GM21390 (cell line): ENCODE results near the gene PIGX.

Experiments used
- ATAC-seq: cut with Tn5 transposase; IDR thresholded peaks from one replicate; pipeline ENCODE4 v1.9.1; 2021; ENCODE audit not compliant: unreplicated experiment

PIGX gene

GRCh38 chr3:196754091-196754981, 42.2 kb downstream of the PIGX start:
- ATAC-seq = no peak

DNA sequence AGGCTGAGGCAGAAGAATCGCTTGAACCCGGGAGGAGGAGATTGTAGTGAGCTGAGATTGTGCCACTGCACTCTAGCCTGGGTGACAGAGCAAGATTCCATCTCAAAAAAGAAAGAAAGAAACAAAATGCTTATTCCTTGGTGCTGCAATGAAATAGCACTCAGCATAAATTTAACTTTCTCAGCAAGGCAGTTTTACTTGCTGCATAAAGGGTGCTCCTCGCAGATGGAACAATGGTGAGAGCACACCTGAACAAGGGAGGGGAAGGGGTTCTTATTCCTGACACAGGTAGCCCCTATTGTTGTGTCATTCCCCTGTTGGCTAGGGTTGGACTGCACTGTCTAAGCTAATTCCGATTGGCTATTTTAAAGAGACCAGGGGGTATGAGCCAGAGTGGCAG, 44.6 kb downstream of the PIGX start:
- no peak for ATAC-seq

- ATAC-seq = no peak
Observed at GRCh38 chr3:196757876-196758739, 45.9 kb downstream of the PIGX start.

GRCh38 chr3:196763179-196763578, 51.0 kb downstream of the PIGX start:
- ATAC-seq = no peak

DNA sequence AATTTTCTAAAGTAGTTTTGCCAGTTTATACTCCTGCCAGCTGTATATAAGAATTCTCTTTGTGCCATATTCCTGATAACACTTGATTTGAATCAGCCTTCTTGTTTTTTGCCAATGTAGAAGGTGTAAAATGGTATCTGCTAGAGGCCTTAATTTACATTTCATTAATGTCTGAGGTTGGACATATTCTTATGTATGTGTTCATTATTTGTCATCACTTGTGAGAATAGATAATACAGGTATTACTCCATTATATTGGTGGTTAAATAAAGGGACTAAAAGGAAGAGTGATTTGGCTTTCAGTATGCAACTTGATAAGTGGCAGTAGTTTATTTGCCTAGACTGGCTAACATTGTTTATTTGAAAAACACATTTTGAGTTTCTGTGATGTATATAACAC, 53.3 kb downstream of the PIGX start:
- ATAC-seq = no peak

GRCh38 chr3:196771067-196771466, 58.9 kb downstream of the PIGX start:
- ATAC-seq = no peak

GRCh38 chr3:196772102-196772501, 59.9 kb downstream of the PIGX start:
- no peak for ATAC-seq

DNA sequence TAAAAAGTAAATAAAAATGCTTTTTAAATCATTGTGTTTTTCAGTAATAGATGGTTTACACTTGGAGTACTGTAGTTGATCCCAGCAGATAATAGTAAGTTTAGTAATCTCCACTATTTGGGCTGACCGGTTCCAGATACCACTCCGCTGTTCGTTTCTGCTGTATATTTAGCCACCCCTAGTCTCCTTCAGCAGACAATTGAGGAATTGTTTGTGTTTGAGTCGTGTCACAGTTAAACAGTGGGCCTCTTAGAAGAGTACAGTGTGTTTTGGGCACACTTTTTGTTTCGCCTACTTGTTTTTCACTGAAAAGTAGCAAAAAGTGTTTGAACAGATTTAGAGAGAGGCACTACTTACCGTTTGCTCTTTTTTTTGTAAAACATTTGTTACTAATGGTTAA, 60.7 kb downstream of the PIGX start:
- no peak for ATAC-seq

DNA sequence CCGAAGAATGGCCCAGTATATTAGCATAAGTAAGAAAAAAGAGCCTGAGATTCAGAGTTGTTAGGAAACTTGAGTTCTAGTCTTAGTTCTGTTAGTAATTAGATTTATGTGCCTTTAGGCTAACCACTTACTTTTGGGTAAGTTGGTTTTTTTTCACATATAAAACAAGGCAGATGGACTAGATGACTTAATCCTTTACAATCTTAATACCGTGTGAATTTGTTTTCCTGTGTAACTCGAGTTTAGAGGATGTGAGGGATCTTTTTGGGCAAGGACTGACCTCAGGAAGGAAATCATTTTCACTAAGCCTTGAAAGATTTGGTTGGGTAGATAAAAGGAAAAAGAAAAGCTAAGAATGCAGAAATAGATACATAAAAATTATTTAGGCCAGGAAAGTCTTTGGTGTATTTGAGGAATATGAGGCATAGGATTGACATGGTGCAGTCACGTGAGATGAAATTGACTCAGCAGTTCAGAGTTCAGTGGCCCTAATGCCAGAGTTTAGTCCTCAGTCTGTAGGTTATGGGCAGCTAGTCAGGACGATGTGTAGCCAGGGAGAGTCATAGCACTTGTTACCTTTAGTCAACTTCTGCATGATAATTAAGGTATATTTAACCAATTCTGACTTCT, 62.1 kb downstream of the PIGX start:
- ATAC-seq = no peak

DNA sequence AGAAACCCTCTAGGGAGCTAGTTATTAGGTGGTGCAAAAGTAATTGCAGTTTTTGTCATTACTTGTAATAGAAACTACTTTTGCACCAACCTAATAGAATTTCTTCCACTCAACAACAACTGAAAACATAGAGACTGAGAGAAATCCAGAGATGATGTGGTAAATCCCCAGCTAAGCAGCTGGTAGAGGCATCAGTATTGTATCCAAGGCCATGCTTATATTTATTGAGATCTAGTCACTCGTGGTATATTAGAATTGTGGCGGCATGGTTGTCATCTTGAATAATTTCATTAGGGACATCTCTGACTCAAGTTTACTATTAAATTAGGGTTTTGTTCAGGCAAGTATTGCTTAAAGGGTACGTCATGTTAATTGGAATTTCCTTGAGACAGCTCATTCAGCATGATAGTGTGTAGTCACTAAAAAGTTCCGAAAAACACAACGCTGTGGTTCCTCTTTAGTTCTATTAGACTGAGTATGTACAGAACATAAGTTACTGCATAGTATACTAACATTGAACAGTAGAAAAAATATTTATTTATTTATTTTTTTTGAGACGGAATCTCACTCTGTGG, 62.8 kb downstream of the PIGX start:
- ATAC-seq = no peak

DNA sequence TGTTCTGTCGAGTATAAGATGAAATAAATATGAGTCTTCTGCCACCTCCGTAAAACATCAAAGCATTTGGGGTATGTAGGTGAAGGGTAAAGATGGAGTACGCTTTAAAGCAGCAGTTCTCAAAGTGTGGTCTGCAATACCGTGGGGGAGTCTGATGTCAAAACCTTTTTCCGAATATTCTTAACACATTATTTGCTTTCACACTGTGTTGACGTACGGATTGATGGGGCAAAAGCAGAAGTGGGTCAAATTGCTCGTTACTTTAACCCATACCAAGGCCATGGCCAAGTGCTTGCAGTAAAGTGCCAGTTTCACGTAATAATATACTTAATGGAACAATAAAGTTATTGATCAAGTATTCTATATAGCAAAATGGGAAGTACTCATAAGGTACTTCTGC, 63.8 kb downstream of the PIGX start:
- no peak for ATAC-seq

DNA sequence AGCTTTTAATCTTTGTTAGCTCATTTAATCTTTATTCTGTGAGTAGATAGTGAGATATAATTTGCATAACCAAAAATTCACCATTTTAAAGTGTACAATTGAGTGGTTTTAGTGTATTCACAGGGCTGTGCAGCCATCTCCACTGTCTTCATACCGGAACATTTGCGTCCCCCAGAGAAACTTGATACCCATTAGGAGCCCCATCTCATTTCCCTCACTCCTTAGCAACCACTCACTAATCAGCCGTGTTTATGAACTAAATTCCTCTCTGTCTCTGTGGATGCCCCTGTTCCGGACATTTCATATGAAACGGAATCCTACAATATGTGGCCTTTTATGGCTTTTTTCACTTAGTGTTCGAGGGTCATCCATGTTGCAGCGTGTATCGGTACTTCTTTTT, 65.7 kb downstream of the PIGX start:
- ATAC-seq = no peak

GRCh38 chr3:196778755-196779154, 66.6 kb downstream of the PIGX start:
- no peak for ATAC-seq

- no peak for ATAC-seq
Observed at GRCh38 chr3:196782511-196782910, 70.3 kb downstream of the PIGX start.
